Natural killer cell (primary cell): ENCODE results near the gene L3MBTL4. TPM values are rescaled to one million over a fixed set of nuclear protein-coding genes. Genes with fewer than 3 reads are reported as not detected.

Experiments used
- ATAC-seq, 3 donors: fragments of 150-1000 bp in 2 of 3; fragments of 200-7000 bp in 1 of 3; cut with Tn5 transposase; 1 replicate in 1 of 3; 2 replicates in 2 of 3; pipeline ENCODE4 v1.10.0; 2021; ENCODE audit warnings: mild to moderate bottlenecking in 2 of 3, moderate library complexity in 2 of 3
- DNase-seq, 2 donors: peaks; one replicate each; pipeline versions ENCODE4 v3.0.0 to v3.0.0-alpha.2; 2013 to 2021; ENCODE audit warnings: mixed read lengths in 1 of 2
- H3K27ac ChIP-seq: one replicate; pipeline ENCODE4 v1.5.1; 2013; ENCODE audit warnings: mild to moderate bottlenecking, low read length
- H3K27me3 ChIP-seq: one replicate; pipeline ENCODE4 v1.6.1; 2013; ENCODE audit warnings: low read length; ENCODE audit not compliant: control insufficient read depth, insufficient read depth
- H3K36me3 ChIP-seq: one replicate; pipeline ENCODE4 v1.6.1; 2013; ENCODE audit warnings: low read length; ENCODE audit not compliant: control insufficient read depth, insufficient read depth
- H3K4me1 ChIP-seq: one replicate; pipeline ENCODE4 v1.6.1; 2013; ENCODE audit warnings: low read length; ENCODE audit not compliant: control insufficient read depth, insufficient read depth
- H3K4me3 ChIP-seq: one replicate; pipeline ENCODE4 v1.5.1; 2013; ENCODE audit warnings: low read length
- H3K9me3 ChIP-seq: one replicate; pipeline ENCODE4 v1.6.1; 2013; ENCODE audit warnings: low read length; ENCODE audit not compliant: control insufficient read depth, insufficient read depth
- H3K27ac Mint-ChIP-seq, 2 donors: one replicate each; pipeline ENCODE4 v1.8.0; 2022; ENCODE audit warnings: mild to moderate bottlenecking in 2 of 2, mixed read lengths in 2 of 2, moderate library complexity in 1 of 2
- H3K27me3 Mint-ChIP-seq, 2 donors: one replicate each; pipeline ENCODE4 v1.8.0; 2022; ENCODE audit warnings: low read depth in 2 of 2, mixed read lengths in 2 of 2
- H3K36me3 Mint-ChIP-seq: one replicate; pipeline ENCODE4 v1.8.0; 2022; ENCODE audit warnings: mixed read lengths
- H3K4me1 Mint-ChIP-seq, 2 donors: one replicate each; pipeline ENCODE4 v1.8.0; 2022; ENCODE audit warnings: mixed read lengths in 2 of 2
- H3K4me3 Mint-ChIP-seq: one replicate; pipeline ENCODE4 v1.8.0; 2022; ENCODE audit warnings: mild to moderate bottlenecking, moderate library complexity, mixed read lengths
- H3K9me3 Mint-ChIP-seq, 2 donors: one replicate each; pipeline ENCODE4 v1.8.0; 2022; ENCODE audit warnings: mixed read lengths in 2 of 2
- WGBS: methylation state at CpG from one replicate; pipeline ENCODE4 v1.1.7; 2013; ENCODE audit warnings: missing lambda C conversion rate; ENCODE audit not compliant: insufficient coverage; 5-methylcytosine and 5-hydroxymethylcytosine counted together
- intact Hi-C: fragments of 100-400 bp; cut with micrococcal nuclease; formaldehyde crosslinking; loops from one replicate; pipeline ENCODE4 v1.14.2; 2022
- total RNA-seq, 4 donors: library from RNA; stranded (reverse); fragments of 120-200 nt in 1 of 4; gene quantifications; one replicate each; pipeline versions ENCODE4 v1.2.3 to v1.2.4, GENCODE V29; 2013 to 2022
- TF ChIP-seq, protein P1 (sequence below): fragments of 200-600 bp; IDR thresholded peaks from one replicate; pipeline ENCODE4 v1.8.0; 2022; ENCODE audit warnings: antibody characterized with exemption

The L3MBTL4 gene
- total RNA-seq, 3 donors from 2014 or later (not counting 1 experiment from before 2014, with no cell fraction given), result 27.9 to 34.2 (median 30.0) TPM

- intact Hi-C loops, result no loop called here
- Mint-ChIP-seq H3K4me3 (no peak overlapping the region), H3K4me1 (no peaks in the 10 kb centered on the region), H3K27me3 (peaks cover 9 to 11% of the 10 kb centered on the region in 2 donors), H3K36me3 (no peaks in the 10 kb centered on the region), H3K9me3 (peaks cover 0 to 2% of the 10 kb centered on the region in 2 donors), H3K27ac (no peak overlapping the region)
- 79% methylated on average over 6 of the region's 7 CpGs for WGBS
- no peak overlapping the region for H3K27ac ChIP-seq
- DNase-seq (no peak), ATAC-seq (no peak)
- TF ChIP-seq, protein P1, sequence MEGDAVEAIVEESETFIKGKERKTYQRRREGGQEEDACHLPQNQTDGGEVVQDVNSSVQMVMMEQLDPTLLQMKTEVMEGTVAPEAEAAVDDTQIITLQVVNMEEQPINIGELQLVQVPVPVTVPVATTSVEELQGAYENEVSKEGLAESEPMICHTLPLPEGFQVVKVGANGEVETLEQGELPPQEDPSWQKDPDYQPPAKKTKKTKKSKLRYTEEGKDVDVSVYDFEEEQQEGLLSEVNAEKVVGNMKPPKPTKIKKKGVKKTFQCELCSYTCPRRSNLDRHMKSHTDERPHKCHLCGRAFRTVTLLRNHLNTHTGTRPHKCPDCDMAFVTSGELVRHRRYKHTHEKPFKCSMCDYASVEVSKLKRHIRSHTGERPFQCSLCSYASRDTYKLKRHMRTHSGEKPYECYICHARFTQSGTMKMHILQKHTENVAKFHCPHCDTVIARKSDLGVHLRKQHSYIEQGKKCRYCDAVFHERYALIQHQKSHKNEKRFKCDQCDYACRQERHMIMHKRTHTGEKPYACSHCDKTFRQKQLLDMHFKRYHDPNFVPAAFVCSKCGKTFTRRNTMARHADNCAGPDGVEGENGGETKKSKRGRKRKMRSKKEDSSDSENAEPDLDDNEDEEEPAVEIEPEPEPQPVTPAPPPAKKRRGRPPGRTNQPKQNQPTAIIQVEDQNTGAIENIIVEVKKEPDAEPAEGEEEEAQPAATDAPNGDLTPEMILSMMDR, result no peak
- no peak overlapping the region for H3K4me3 ChIP-seq
- no peaks in the 10 kb centered on the region for H3K27me3 ChIP-seq
- H3K4me1 ChIP-seq, result no peaks in the 10 kb centered on the region
- H3K9me3 ChIP-seq, result no peaks in the 10 kb centered on the region
- H3K36me3 ChIP-seq, result no peaks in the 10 kb centered on the region
These were observed 502.1 kb downstream of the L3MBTL4 start for GRCh38 chr18:5912566-5912965.

DNA sequence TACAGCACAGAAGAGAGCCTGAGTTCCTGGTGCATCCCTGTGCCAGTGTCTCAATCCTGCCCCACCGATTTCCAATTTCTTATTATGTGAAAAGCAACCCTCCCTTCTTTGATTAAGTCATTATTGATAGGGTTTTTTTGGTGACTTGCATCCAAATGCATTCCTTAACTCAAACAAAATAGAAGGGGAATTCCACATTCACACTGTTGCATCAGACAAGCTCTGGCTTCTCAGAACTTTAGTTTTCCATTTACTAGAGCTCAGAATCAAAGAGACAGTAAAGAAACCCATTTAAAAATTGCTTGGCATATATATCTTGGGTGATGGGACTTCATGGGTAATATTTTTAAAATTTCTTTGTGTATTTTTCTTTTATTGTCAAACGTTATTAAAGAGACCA lies 505.6 kb downstream of the L3MBTL4 start:
- Histone ChIP-seq H3K27me3 (peaks cover 4% of the 10 kb centered on the region), H3K4me3 (no peak overlapping the region), H3K36me3 (no peaks in the 10 kb centered on the region), H3K4me1 (no peaks in the 10 kb centered on the region), H3K27ac (no peak overlapping the region), H3K9me3 (no peaks in the 10 kb centered on the region)
- no peaks in the 10 kb centered on the region for H3K4me1 Mint-ChIP-seq
- no peak overlapping the region for H3K27ac Mint-ChIP-seq
- WGBS, result 67% methylated on average over 1 of the region's 2 CpGs
- no peak for ATAC-seq
- H3K27me3 Mint-ChIP-seq, result peaks cover 16 to 24% of the 10 kb centered on the region in 2 donors
- intact Hi-C loops, result no loop called here
- H3K9me3 Mint-ChIP-seq, result peaks cover 0 to 2% of the 10 kb centered on the region in 2 donors
- no peaks in the 10 kb centered on the region for H3K36me3 Mint-ChIP-seq
- TF ChIP-seq, protein P1, result no peak
- no peak for DNase-seq
- H3K4me3 Mint-ChIP-seq, result no peak overlapping the region
